Adrenal gland (tissue), 5 donors: ENCODE results near the gene EIF4G2.

Source experiments
- CTCF ChIP-seq, 6 experiments: fragments of 450-650 bp in 4 of 6; fragments of 200-600 bp in 2 of 6; sonication (generic) in 1 of 6; IDR thresholded peaks; 1 replicate in 5 of 6; 2 replicates in 1 of 6; pipeline versions ENCODE4 v1.5.1 to v1.8.0; 2016 to 2021; ENCODE audit warnings: antibody characterized with exemption in 6 of 6, mild to moderate bottlenecking in 2 of 6, moderate library complexity in 1 of 6
- POLR2A ChIP-seq, 2 donors: fragments of 450-650 bp; IDR thresholded peaks; one replicate each; pipeline ENCODE4 v1.6.1; 2017; ENCODE audit warnings: antibody characterized with exemption in 2 of 2, mild to moderate bottlenecking in 2 of 2, moderate library complexity in 1 of 2
- donor health status: DM: no; HTN: no; CAD: no.

- TF ChIP-seq CTCF (IDR thresholded peaks at IDR 0.05) (no peak), POLR2A (IDR thresholded peaks at IDR 0.05) (no peak)
Observed at GRCh38 chr11:10784232-10785145, 24.2 kb downstream of the EIF4G2 start.
